Activated T-cell treated with anti-CD3 and anti-CD28 coated beads for 24 hours (primary cell): ENCODE measurements around the gene GMCL2.

ENCODE experiments used
- DNase-seq: peaks from one replicate; pipeline ENCODE4 v3.0.0-alpha.2; 2020; ENCODE audit warnings: low read depth

Gene GMCL2

DNA sequence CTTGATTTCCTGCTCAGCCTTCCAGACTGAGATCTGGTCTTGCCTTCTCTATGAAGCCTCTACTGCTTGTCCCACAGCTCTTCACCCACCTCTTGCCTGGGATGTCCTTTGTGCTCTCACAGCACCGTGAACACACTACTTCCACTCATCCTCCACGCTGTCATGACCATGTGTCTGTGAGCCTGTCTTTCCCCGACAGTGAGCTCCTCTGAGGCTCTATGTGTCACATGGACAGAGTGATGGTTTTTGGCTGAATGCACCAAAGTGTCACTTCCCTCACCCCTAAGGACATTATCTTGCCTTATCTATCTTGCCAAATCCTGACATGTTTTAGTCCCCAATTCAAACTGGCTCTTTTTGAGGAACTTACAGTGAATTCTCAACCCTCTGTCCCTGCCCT is 34.1 kb upstream of the GMCL2 start:
- no peak for DNase-seq

DNA sequence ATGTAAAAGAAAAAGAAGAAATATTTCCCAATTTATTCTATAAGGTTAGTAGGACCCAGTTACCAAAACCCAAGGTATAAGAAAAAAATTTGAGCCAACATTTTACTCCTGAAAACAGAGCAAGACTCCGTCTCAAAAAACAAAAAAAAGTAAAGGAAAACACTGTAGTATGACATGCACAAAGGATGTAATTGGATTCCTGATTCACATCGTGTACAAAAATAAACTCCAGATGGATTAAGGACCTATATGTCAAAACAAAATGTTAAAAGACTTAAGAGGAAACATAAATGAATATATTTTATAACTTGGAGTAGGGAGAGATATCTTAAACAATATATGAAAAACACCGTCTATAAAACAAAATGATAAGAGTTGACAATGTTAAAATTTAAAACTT is 31.7 kb upstream of the GMCL2 start:
- DNase-seq = no peak

DNA sequence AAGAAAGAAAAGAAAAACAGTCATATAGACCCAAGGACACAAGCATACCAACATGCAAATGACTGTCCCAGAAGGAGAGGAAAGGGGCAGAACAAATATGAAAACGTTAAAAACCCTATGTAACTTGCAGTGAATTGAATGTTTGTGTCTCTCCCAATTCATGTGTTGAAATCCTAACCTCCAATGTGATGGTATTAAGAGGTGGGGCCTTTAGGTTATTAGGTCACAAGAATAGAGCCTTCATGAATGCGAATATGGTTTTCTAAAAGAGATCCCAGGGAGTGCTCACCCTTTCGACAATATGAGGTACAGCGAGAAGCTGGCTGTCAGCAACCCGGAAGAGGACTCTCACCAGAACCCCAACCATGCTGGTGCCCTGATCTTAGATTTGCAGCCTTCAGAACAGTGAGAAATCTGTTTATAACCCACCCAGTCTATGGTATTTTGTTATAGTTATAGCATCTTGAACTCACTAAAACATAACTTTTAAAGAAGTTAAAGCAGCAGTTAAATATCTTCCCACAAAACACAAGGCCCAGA is 31.1 kb upstream of the GMCL2 start:
- no peak for DNase-seq

DNA sequence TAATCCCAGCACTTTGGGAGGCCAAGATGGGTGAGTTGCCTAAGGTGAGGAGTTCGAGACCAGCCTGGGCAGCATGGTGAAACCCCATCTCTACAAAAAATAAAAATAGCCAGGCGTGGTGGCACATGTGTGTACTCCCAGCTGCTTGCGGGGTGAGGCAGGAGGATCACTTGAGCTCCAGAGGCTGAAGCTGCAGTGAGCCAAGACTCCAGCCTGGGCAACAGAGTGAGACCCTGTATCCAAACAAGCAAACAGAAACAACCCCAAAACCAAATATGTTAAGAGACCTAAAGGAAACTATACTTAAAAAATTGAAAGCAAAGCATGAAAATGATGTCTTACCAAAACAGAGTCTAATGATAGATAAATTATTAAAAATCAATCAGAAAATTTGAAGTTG is 29.6 kb upstream of the GMCL2 start:
- no peak for DNase-seq

DNA sequence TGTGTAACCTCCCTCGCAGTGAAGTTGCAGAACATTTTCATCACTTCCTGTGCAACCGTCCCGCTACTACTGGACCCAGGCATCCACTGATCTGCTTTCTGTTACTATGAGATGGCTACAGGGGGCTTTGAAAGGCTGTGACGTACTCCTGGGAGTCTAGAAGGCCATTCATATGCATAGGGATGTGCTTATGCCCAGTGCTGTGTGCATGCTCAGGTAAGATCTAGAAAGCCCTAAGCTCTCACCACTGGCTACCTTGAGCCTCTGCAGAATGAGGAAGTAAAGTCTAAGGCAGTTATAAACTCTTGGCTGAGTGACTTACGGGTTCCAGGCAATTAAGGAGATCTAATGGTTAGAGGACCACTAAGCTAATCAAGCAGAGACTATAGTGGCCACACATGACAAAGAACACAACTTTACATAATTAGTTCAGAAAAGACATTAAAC is 28.9 kb upstream of the GMCL2 start:
- no peak for DNase-seq

DNA sequence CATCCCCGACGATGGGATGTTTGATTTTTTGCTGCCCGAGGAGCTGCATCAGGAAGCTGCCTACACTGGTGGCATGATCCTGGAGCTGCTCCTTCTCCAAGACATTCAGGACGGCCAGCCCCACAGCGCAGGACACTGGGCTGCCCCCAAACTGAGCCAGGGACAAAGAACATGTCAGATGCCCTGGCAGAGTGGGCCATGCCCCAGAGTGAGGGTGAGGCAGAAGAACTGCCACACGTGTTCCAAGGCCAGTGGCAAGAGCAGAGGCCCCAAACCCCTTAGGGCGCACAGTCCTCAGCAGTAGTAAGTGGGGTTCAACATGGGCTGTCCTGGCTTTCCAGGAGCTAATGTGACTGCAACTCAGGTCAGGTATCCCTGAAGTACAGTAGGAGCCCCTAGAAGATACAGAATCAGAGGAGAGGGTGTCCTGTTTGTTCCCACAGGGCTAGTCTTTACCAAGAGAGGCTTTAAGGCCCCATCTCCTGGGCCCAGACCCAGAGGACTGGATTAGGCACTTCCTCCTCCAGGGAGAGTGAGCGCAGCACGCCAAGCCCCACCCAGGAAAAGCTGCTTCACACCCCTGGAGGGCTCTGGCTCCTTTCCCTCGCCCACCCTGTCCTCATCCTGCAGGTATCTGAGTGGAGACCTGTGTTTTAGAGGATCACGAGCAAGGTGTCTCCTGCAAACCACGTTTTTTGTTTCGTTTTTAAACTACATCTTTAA is 28.3 kb upstream of the GMCL2 start:
- DNase-seq = no peak

DNA sequence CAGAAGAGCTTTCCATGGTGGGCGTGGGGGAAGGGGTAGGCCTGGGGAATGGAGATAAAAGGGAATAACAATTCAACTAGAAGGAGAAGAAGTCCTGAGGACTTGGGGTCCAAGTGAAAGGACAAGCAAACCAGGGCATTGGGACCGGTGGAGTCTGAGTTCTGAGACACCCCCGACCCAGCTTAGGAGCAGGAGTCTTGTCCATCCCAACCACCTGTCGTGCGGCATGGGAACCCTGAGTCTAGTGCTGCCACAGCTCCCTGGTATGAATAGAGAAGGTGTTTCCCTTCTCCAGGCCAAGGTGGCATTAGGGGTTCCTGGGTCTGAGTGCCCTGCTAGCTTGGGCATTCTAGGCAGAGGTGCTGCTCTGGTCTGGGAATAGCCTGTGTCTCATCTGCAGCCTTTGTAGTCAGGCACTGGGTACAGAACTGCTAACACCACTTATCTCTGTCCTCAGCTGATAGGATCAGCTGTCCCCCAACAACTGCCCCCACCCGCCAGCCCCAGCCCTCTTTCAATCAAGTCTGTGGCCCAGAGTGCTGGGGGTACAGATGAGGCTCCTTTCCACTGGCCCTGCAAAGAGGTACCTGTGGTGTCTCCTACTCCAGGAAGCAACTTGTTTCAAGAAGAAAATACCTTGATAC is 27.1 kb upstream of the GMCL2 start:
- DNase-seq = no peak

DNA sequence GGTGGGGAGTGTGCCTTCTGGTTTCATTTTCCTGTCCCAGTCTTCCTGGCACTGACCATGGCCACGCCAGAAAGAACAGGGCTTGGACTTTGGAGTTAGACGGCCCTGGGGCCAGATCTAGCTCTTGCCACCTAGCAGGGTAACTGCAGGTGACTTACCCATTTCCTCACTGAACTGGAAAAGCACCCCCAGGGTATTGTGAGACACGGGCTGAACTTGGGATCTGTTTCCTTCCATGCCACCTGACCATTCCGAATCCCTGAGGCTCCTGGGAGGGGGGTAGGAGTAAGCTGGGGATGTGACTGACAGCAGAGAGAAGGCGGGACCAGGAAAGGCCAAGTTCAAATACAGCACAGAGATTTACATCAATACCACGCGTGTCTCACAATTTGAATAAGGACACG is 26.6 kb upstream of the GMCL2 start:
- DNase-seq = no peak

DNA sequence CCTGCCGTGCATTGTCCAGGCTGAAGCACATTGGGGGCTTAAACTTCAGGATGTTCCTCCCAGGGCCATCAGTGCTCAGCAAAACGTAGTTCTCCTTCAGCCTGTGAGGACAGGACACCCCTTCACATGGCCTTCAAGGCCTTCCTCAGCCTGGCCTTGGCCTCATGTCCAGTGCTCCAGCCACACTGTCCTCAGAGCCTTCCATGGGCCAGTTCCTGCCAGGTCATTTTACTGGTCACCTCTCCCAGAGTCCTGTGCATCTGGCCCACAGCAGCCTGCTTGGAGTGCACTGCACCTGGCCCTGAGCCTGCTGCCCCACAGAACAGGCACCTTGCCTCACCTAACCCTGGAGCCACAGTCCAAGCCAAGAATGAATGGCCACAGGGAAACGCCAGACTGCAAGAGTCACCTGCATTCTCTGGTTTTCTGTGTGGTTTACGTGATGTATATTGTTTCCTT is 25.9 kb upstream of the GMCL2 start:
- DNase-seq = no peak

DNA sequence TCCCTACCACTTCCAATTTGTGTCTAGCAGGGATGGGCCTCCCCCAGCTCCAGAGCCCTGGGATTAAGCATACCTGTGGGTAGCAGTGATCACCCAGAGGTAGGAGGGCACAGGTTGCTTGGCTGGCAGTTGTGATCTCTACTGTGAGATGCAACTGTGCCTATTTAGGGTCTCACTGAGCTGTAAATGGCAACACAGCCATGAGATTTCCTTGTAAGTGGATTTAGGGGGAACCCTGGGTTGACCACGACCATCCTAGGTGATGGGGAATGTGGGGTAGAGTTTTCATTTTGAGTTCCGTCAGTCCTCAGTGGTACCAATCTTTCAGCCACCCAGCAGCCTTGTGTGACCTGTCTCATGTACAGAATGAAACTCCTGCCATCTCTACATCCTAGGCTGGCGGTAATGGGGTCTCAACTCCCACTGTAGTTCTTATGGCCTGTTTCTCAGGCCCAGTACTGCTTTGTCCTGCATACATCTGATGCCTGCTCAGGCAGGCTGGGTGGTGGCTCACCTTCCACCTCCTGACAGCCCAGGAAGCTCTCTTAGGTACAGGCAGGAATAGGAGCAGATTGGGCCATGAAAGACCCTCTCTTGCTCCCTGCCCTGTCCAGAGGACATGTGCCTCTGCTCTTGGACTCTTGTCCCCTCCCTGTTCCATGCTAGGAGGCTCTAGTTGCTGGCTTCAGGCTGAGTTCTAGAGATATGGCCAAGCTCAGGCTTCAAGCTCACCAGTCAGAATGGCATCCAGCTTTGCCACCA is 25.3 kb upstream of the GMCL2 start:
- DNase-seq = no peak

DNA sequence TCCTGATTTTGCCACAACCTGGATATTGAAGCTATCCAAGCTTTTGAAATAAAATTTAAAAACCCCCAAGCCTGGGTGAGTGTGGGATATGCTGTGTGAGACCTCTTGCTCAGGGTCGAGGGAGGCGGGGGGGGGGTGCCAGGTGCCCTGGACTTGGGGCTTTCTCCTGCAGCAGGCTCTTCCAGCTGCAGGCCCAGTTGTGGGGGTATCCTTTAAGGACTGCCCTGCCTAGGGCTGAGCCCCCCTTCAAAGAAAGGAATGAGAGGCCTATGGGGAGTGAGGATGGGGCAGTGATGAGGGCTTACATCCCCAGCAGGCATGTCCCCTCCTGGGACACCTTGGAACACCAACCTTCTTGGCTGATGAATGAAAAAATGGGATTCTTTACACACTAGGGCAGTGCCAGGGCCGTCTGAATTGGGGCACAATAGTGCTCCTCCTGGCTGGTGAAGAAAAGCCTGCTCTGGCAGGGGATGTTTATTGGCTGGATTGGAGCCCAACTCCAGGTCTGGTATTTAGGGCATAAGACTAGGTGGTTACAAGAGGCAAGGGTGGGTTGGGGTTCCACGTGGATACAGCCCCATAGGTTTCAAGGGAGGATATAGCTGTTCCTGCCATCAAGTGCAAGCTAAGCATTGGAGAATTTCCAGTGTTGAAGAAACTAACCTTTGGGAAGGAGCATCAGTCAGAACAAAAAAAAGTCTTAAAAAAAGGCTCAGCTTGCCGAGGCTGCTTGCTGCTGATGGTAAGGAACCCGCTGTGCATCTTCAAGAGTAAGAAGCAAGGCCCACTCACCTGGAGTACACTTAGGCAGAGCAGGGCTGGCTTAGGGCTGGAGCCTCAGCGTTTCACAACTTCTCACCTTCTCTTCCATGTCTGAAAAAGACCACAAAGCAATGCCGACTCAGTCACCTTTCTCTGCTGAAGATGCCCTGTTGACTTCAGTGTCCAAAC is 24.2 kb upstream of the GMCL2 start:
- no peak for DNase-seq

DNA sequence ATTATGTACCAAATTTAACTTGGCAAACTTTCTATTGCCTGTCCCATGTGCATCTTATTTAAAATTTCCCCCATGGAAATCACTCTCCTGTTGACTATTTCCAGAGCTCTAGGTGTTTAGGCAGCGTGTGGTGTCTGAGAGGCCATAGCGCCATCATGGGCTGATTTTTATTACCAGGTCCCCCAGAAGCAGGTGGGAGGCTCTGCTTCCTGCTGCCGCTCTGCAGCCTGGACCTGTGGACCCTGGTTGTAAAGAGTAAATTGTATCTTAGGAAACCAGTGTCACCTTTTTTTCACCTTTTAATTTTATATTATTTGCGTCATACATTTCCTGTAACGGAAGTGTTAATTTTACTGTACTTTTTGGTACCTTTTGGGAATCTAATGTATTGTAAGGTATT is 23.5 kb upstream of the GMCL2 start:
- DNase-seq = no peak

DNA sequence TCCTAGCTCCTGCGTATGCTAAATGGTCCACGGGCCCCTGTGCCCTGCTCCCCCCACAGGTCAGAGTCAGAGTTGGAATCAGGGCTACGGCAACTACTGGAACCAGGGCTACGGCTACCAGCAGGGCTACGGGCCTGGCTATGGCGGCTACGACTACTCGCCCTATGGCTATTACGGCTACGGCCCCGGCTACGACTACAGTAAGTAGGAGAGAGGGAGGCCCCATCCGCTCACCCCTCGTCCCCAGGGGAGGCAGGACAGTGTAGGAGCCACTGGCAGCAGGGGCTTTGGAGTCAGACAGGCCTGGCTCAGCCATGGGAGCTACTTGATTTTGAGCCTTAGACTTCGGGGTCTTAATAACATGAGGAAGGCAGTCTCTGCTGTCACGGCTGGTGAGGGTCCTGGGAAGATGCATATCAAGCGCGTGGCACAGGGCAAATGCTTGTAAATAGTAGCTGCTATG is 22.9 kb upstream of the GMCL2 start:
- no peak for DNase-seq

DNA sequence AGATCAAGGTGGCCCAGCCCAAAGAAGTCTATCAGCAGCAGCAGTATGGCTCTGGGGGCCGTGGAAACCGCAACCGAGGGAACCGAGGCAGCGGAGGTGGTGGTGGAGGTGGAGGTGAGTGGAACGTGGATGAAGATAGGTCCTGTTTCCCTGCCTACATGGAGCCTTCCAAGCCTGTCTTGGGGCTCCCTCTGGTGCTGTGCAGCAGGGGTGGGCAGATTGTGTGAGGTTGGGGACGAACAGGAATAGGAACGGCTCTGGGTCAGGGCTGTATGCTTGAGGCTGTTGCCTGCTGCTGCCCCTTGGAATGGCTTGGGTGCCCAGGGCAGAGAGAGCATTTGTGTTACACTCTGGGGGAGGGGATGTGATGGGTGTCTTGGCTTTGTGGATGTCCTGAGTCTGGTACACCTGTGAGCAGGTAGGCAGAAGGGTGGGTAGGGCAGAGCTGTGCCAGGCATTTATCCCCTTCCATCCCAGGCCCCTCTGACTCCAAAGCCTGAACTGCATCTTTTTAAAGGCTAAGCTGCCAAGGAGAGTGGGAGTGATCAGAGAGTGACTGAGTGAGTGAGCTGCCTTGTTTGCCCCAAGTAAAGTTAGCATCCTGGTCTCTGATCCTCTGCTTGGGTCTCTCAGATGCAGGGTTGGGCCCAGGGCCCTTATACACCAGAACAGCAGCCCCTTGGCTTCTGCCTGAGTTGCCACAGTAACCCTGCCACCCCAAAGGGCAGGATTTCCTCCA is 22.3 kb upstream of the GMCL2 start:
- DNase-seq = no peak

DNA sequence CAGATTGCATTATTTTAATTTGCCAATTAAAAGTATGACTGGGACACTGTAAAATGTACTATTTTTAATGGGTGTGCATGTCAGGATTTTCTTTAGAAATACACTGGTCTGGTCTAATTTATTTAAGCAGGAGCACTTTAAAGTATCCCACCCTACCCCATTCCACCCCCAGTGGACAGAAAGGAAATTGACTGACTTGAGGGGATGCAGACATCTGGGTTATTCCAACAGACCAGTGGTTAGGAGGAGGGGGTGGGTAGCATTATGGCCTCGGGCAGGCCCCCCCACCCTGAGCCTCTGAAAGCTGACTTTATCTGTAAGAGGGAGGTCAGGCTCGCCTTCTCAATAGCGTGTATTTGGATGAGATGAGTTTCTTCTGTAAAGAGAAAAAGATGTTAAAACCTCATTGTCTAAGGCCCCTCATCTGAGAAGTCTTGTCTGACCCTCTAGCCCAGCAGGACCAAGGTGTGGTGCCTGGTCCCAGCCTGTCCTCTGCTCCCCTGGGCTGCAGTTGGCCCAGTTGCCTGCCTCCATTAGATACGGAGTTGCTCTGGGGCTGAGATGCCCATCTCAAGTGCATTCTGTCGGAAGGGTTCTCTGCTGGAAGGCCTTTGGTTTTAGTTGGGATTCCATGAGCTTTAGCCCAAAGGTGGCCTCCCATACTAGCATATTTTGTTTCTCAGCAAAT is 21.5 kb upstream of the GMCL2 start:
- no peak for DNase-seq

DNA sequence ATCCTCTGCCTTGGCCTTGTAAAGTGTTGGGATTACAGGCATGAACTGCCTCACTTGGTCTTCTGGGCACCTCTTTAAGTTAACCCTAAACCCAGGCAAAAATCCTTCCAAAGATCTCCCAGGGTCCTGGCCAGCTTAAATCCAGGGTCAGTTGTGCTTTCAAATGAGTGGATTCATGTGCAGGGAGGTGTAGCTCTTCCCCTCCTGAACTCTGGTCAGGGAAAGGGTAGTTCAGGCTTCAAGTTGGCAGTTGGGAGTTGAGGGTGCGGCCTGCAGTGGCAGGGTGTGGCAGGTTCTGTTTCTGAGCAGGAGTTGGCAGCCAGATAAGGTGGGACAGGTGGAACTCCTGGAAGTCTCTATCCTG is 20.7 kb upstream of the GMCL2 start:
- DNase-seq = no peak

DNA sequence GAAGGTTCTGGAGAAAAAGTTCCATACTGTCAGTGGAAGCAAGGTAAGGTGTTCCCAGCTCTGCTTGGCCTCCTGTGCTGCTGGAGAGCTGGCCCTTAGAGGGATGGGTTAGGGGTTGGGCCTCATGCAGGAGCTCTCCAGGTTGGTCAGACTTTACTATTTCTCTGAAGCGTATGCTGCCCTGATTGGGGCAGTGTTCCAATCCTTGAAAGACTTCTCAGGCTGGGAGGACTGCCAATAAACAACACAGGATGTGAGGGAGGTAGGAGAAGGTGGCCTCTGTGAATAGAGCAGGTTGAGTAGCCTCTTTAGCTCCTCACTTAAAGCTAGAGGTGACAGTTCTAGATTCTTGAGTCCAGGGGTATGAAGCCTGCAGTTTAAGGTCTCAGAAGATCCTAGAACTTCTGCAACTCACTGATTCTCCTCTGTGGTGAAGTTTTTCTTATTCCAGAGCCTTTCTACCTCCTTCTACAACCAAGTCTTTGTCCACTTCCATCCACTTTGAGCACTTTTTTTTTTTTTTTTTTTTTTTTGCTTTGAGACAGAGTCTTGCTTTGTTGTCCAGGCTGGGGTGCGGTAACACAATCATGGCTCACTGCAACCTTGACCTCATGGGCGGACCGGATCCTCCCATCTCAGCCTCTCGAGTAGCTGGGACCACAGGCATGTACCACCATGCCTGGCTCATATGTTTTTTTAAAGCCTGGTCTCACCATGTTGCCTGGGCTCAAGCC is 20.2 kb upstream of the GMCL2 start:
- no peak for DNase-seq

DNA sequence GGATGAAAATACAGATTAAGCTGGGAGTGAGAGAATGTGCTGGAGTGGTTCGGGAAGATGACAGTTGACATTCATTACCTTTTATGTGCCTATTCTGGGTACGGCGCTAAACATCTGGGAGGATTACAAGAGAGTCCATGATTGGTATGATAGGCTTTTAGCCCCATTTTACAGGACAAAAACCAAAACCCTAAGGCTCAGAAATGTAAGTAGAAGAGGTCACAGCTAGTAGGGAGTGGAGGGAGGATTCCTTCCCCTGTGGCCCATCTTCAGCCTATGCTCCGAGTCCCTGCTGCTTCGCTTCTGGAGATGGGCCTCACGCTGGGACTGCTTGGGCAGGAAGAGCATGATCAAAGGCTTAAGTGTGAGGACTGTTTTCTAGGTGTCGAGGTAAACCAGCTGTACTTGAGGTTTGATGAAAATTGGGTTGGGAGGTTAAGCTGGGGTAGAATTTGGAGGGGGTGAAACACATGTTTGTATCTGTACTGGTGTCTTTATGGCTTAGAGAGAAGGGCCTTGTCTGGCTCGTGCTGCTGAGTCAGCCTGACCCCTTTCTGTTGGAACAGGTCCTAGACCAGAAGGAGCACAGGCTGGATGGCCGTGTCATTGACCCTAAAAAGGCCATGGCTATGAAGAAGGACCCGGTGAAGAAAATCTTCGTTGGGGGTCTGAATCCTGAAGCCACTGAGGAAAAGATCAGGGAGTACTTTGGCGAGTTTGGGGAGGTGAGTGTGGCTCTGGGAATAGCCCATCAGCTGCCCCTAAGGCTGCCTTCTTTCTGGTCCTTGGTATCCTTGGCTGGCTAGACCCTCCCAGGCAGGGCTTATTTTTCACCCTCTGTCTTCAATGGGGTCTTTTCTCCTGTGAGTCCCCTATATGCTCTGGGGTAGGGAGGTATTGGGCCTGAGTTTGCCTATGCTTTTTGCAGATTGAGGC is 19.3 kb upstream of the GMCL2 start:
- no peak for DNase-seq

DNA sequence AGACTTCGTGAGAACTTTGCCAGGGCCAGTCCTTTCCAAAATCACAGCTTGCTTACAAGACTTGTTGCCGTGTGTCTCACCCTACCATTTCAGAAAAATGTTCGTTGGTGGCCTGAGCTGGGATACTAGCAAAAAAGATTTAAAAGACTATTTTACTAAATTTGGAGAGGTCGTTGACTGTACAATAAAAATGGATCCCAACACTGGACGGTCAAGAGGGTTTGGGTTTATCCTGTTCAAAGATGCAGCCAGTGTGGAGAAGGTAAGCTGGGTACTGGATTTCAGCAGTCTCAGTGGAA is 18.5 kb upstream of the GMCL2 start:
- DNase-seq = no peak
